ENCODE results near the gene ATP2C2. TPM values are rescaled to one million over a fixed set of nuclear protein-coding genes. Genes with fewer than 3 reads are reported as not detected.

ATP2C2 gene
- total RNA-seq, 1 experiment from 2014 or later: 4.0 TPM

DNA sequence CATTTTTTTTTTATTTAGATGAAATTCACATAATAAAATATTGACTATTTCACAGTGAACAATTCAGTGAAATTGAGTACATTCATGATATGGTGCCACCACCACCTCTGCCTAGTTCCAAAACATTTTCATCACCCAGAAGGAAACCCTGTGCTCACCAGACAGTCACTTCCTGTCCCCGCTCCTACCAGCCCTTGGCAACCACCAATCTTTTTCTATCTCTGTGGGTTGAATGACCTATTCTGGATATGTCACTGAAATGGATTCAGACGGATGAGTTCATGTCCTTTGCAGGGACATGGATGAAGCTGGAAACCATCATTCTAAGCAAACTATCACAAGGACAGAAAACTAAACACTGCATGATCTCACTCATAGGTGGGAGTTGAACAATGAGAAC is 40.5 kb downstream of the ATP2C2 start:
- Mint-ChIP-seq H3K4me3 (no peak overlapping the region), H3K4me1 (no peaks in the 10 kb centered on the region), H3K27ac (no peak overlapping the region), H3K27me3 (ENCODE audit: low read depth) (peaks cover 7% of the 10 kb centered on the region; the same call in 1 of the 2 replicates), H3K36me3 (ENCODE audit: insufficient read depth in 1 of 3, low read depth in 3 of 3) (no peaks in the 10 kb centered on the region), H3K9me3 (no peaks in the 10 kb centered on the region; a peak in 1 of 5 replicates)
- no peak overlapping the region for H3K18ac ChIP-seq (ENCODE audit: insufficient read length, low read depth, low read length)
- H2BK20ac ChIP-seq (ENCODE audit: low read depth, low read length, poor library complexity, severe bottlenecking): no peak overlapping the region
- no peak overlapping the region for H2BK120ac ChIP-seq (ENCODE audit: low read depth, low read length, poor library complexity, severe bottlenecking)
- H4K8ac ChIP-seq (replicated peaks; ENCODE audit: insufficient read length, low read depth, low read length): no peak overlapping the region
- TF ChIP-seq, protein P1, sequence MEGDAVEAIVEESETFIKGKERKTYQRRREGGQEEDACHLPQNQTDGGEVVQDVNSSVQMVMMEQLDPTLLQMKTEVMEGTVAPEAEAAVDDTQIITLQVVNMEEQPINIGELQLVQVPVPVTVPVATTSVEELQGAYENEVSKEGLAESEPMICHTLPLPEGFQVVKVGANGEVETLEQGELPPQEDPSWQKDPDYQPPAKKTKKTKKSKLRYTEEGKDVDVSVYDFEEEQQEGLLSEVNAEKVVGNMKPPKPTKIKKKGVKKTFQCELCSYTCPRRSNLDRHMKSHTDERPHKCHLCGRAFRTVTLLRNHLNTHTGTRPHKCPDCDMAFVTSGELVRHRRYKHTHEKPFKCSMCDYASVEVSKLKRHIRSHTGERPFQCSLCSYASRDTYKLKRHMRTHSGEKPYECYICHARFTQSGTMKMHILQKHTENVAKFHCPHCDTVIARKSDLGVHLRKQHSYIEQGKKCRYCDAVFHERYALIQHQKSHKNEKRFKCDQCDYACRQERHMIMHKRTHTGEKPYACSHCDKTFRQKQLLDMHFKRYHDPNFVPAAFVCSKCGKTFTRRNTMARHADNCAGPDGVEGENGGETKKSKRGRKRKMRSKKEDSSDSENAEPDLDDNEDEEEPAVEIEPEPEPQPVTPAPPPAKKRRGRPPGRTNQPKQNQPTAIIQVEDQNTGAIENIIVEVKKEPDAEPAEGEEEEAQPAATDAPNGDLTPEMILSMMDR (conservative IDR thresholded peaks at IDR 0.05): no peak
- no peak overlapping the region for H3K27ac ChIP-seq (ENCODE audit: insufficient read length, low read depth, low read length)
- no peaks in the 10 kb centered on the region for H3K79me1 ChIP-seq (ENCODE audit: insufficient read depth, low read depth, low read length, poor library complexity, severe bottlenecking)
- H3K56ac ChIP-seq (ENCODE audit: insufficient read length, low read depth, low read length): no peak overlapping the region
- H4K91ac ChIP-seq (ENCODE audit: insufficient read length, low read depth, low read length): no peak overlapping the region
- no peak overlapping the region for H3K14ac ChIP-seq (ENCODE audit: insufficient read depth, low read length)
- H3K9ac ChIP-seq (ENCODE audit: extremely low read depth, insufficient read length, low read length): no peak overlapping the region
- no peak overlapping the region for H3T11ph ChIP-seq (ENCODE audit: low read length)
- H2AK5ac ChIP-seq (ENCODE audit: insufficient read length, low read length): no peak overlapping the region
- H3K4ac ChIP-seq (ENCODE audit: low read depth, low read length): no peak overlapping the region
- H4K20me1 ChIP-seq (ENCODE audit: control insufficient read depth, insufficient read depth, insufficient read length): no peaks in the 10 kb centered on the region
- no CpG with 5 or more reads among the region's 2 CpGs for WGBS (ENCODE audit: extremely low coverage, insufficient read length, low lambda C conversion rate)
- H3K79me2 ChIP-seq (ENCODE audit: insufficient read depth, low read length): no peaks in the 10 kb centered on the region
- H2BK12ac ChIP-seq (ENCODE audit: insufficient read length, low read depth, low read length): no peak overlapping the region
- no peaks in the 10 kb centered on the region for H3K9me3 ChIP-seq (ENCODE audit: control insufficient read depth, low read depth, low read length)
- no peaks in the 10 kb centered on the region for H3K27me3 ChIP-seq (ENCODE audit: insufficient read depth, low read length)
- no peak overlapping the region for H2BK15ac ChIP-seq (ENCODE audit: low read depth, low read length)
- H3K4me2 ChIP-seq (ENCODE audit: insufficient read depth, insufficient read length, low read length): no peak overlapping the region
- no peak overlapping the region for H2BK5ac ChIP-seq (ENCODE audit: insufficient read length, low read length)
- H3K4me1 ChIP-seq (ENCODE audit: insufficient read depth, low read length): no peaks in the 10 kb centered on the region
- H3K23ac ChIP-seq (ENCODE audit: insufficient read length, low read depth, low read length): no peak overlapping the region
- no peak overlapping the region for H2AFZ ChIP-seq (ENCODE audit: low read length)
- H4K5ac ChIP-seq (ENCODE audit: insufficient read length, low read depth, low read length): no peak overlapping the region
- DNase-seq: no peak
- H3K23me2 ChIP-seq (ENCODE audit: insufficient read length, low read depth, low read length, poor library complexity, severe bottlenecking): no peaks in the 10 kb centered on the region

All from H9 (cell line).